Measurements from ENCODE around the gene SGCG.

The SGCG gene

GRCh38 chr13:23146811-23147625, 33.8 kb upstream of the SGCG start:
- TF ChIP-seq, protein P1, sequence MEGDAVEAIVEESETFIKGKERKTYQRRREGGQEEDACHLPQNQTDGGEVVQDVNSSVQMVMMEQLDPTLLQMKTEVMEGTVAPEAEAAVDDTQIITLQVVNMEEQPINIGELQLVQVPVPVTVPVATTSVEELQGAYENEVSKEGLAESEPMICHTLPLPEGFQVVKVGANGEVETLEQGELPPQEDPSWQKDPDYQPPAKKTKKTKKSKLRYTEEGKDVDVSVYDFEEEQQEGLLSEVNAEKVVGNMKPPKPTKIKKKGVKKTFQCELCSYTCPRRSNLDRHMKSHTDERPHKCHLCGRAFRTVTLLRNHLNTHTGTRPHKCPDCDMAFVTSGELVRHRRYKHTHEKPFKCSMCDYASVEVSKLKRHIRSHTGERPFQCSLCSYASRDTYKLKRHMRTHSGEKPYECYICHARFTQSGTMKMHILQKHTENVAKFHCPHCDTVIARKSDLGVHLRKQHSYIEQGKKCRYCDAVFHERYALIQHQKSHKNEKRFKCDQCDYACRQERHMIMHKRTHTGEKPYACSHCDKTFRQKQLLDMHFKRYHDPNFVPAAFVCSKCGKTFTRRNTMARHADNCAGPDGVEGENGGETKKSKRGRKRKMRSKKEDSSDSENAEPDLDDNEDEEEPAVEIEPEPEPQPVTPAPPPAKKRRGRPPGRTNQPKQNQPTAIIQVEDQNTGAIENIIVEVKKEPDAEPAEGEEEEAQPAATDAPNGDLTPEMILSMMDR (conservative IDR thresholded peaks at IDR 0.05; ENCODE audit: low read length), result no peak
- no peak for DNase-seq (ENCODE audit: low read depth)
- H3K4me3 ChIP-seq (ENCODE audit: low read length), result no peak overlapping the region

DNA sequence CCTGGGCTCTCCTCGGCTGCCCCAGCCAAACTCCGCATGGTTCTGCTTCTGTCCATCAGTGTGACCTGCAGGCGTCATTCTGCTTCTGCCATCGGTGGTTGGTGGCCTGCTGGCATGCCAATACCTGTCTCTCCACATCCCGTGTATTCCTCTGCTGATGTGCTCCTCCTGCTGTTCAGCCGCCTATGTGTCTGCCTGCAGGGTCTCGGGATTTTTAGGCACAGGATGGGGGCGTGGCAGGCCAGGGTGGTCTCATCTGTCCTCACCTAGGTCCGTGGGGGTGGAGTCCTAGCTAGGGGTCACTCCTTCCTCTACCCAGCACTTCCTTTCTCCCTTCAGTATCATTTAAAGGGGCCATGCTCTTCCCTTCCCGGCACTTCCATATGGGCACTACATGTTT, 33.0 kb upstream of the SGCG start:
- no peak overlapping the region for H3K4me3 ChIP-seq (ENCODE audit: low read length)
- no peak for DNase-seq (ENCODE audit: low read depth)
- TF ChIP-seq, protein P1 (conservative IDR thresholded peaks at IDR 0.05; ENCODE audit: low read length), result no peak

DNA sequence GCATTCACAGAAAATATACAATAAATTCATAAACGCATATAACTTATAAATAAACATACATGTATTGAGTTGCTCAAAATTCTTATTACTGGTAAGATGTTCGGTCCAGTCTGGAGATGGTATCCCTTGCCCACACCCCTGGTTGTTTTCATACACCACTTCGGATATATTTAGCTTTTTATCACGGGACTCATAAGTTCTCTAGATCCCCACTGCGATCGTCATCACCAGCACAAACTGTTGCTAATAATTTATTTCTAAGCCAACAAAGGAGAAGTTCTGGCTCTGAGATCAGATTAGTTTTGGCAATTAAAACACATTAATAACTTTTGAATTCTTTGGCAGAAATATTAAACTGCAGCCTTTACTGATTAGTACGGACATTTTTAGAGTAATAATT, 23.0 kb upstream of the SGCG start:
- TF ChIP-seq, protein P1 (conservative IDR thresholded peaks at IDR 0.05; ENCODE audit: low read length), result no peak
- H3K4me3 ChIP-seq (ENCODE audit: low read length), result no peak overlapping the region
- DNase-seq (ENCODE audit: low read depth), result no peak

GRCh38 chr13:23159205-23159759, 21.5 kb upstream of the SGCG start:
- peak overlapping the region; percentile 62 for H3K4me3 ChIP-seq (ENCODE audit: low read length)
- TF ChIP-seq, protein P1 (conservative IDR thresholded peaks at IDR 0.05; ENCODE audit: low read length), result peak; percentile 80
- DNase-seq (ENCODE audit: low read depth), result peak; percentile 42

DNA sequence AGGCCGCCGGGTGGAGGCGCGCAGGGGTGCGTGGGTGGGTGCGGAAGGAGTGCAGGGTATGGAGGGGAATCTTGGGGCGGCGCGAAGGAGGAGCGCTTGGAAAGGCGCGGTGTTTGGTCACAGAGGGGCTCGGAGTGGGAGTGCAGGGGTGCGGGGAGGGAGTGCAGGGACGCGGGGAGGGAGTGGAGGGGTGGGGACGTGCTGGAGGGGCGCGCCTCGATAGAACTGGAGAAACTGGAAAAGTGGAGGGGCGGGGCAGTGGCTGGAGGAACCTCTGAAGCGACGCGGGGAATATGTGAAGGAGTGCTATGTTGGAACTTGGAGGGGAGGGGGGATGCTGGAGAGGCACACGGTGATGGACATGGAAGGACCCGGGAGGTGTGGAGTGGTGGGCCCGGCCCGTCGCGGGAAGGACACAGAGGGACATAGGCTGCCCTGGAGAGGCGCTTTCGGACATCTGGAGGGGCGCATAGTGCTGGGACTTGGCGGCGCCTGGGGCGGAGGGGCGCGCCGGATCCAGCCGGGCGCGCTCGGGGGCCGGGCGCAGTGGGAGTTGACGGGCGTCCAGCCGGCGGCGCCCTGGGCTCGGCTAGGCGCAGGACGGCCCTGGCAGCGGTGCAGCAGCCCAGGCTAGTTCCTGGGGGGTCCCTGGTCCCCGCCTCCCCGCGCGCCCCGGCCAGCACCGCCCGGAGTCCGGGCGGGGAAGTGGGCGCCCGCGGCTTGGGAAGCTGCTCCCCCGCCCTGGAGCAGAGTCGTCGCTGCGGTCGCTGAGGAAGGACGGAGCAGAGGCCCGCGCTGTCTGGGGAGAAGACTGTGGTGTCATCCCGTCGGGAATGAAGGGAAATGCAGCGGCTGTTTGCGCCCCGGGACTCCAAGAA, 20.8 kb upstream of the SGCG start:
- no peak for DNase-seq (ENCODE audit: low read depth)
- peak overlapping the region; percentile 62 for H3K4me3 ChIP-seq (ENCODE audit: low read length)
- TF ChIP-seq, protein P1 (conservative IDR thresholded peaks at IDR 0.05; ENCODE audit: low read length), result no peak; the same call in 1 of the 2 replicates

- peak; percentile 46 for DNase-seq (ENCODE audit: low read depth)
- TF ChIP-seq, protein P1 (conservative IDR thresholded peaks at IDR 0.05; ENCODE audit: low read length), result peak; percentile 31
- peak overlapping the region; percentile 62 for H3K4me3 ChIP-seq (ENCODE audit: low read length)
These were observed 19.9 kb upstream of the SGCG start for GRCh38 chr13:23160638-23161480.

Measured in AG10803 (cell line).